Measurements from ENCODE around the gene GNLY. TPM values are rescaled to one million over a fixed set of nuclear protein-coding genes. Genes with fewer than 3 reads are reported as not detected.

Gene GNLY
- polyA plus RNA-seq, 1 of the 3 experiments (the other 2 are of a cell fraction): not detected

DNA sequence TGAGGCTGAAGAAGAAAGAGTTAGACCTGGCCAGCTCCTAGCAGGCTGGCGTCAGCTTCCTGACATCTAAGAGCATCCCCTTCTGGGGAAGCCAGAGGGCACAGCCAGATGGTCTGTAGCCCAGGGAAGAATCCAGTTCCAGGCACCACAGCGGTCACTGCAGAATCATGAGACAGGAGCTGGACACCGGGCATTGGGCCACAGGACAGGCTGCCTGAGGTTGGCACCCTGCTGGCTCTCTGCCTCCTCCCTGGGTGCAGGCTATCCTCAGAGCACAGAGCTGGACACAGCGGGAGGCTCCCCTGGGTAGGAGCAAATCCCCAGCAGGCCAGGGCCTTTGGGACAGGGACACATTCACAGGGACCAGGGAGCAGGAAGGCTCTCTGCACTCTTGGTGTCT lies 39.9 kb downstream of the GNLY start:
- H3K27ac ChIP-seq (ENCODE audit: low read depth in 2 of 2, low read length in 1 of 2): peak overlapping the region in 1 of 2 experiments; percentile 69; a peak in 1 of 4 replicates
- peaks cover 17% of the 10 kb centered on the region for H3F3A ChIP-seq (replicated peaks; ENCODE audit: insufficient read depth)
- H3K4me2 ChIP-seq: no peak overlapping the region
- peaks cover 16 to 18% of the 10 kb centered on the region in 2 experiments; a peak in 3 of 4 replicates for H3K4me1 ChIP-seq (ENCODE audit: control insufficient read depth in 1 of 2, insufficient read depth in 2 of 2, low read depth in 1 of 2, low read length in 1 of 2)
- H3K9ac ChIP-seq: no peak overlapping the region
- H3K9me2 ChIP-seq: no peaks in the 10 kb centered on the region
- H3K9me3 ChIP-seq: no peaks in the 10 kb centered on the region
- ChIA-PET CTCF (interaction anchor here (1.4 to 34.7 kb wide), 6 partner anchors 17 to 97 kb away, joined by 4 to 626 read pairs (median 11); no protein-coding TSS in a partner anchor), POLR2A (interaction anchor here (1.0 kb wide), 1 partner anchor 8 kb away, joined by 6 read pairs; no protein-coding TSS in a partner anchor)
- H3K79me2 ChIP-seq (ENCODE audit: insufficient read depth): no peaks in the 10 kb centered on the region
- H4K20me1 ChIP-seq (ENCODE audit: insufficient read depth): no peaks in the 10 kb centered on the region
- TF ChIP-seq, protein P1, sequence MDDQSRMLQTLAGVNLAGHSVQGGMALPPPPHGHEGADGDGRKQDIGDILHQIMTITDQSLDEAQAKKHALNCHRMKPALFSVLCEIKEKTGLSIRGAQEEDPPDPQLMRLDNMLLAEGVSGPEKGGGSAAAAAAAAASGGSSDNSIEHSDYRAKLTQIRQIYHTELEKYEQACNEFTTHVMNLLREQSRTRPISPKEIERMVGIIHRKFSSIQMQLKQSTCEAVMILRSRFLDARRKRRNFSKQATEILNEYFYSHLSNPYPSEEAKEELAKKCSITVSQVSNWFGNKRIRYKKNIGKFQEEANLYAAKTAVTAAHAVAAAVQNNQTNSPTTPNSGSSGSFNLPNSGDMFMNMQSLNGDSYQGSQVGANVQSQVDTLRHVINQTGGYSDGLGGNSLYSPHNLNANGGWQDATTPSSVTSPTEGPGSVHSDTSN (IDR thresholded peaks at IDR 0.05): no peak
- no peak for TF ChIP-seq ELF1 (IDR thresholded peaks at IDR 0.05)
- no peak for TF ChIP-seq RAD21 (IDR thresholded peaks at IDR 0.05; ENCODE audit: low read length)
- TF ChIP-seq GATA2 (CRISPR knock-in tag; IDR thresholded peaks at IDR 0.05): no peak
- TF ChIP-seq POLR2AphosphoS5 (IDR thresholded peaks at IDR 0.05; ENCODE audit: low read depth, low read length): no peak
- no peak for TF ChIP-seq FOXJ3 (CRISPR knock-in tag; IDR thresholded peaks at IDR 0.05)
- TF ChIP-seq SIN3A (IDR thresholded peaks at IDR 0.05; ENCODE audit: borderline replicate concordance, low read depth, low read length): no peak
- no peak for TF ChIP-seq SMC3 (IDR thresholded peaks at IDR 0.05; ENCODE audit: low read depth, low read length)
- no peak for TF ChIP-seq GABPA (IDR thresholded peaks at IDR 0.05; ENCODE audit: low read depth)
- TF ChIP-seq NRF1 (IDR thresholded peaks at IDR 0.05; ENCODE audit: low read depth, low read length): no peak
- no peak for TF ChIP-seq RCOR1 (IDR thresholded peaks at IDR 0.05; ENCODE audit: low read length)
- TF ChIP-seq, protein P2, sequence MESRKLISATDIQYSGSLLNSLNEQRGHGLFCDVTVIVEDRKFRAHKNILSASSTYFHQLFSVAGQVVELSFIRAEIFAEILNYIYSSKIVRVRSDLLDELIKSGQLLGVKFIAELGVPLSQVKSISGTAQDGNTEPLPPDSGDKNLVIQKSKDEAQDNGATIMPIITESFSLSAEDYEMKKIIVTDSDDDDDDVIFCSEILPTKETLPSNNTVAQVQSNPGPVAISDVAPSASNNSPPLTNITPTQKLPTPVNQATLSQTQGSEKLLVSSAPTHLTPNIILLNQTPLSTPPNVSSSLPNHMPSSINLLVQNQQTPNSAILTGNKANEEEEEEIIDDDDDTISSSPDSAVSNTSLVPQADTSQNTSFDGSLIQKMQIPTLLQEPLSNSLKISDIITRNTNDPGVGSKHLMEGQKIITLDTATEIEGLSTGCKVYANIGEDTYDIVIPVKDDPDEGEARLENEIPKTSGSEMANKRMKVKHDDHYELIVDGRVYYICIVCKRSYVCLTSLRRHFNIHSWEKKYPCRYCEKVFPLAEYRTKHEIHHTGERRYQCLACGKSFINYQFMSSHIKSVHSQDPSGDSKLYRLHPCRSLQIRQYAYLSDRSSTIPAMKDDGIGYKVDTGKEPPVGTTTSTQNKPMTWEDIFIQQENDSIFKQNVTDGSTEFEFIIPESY (IDR thresholded peaks at IDR 0.05; ENCODE audit: borderline replicate concordance, low read depth): no peak
- TF ChIP-seq JUND (IDR thresholded peaks at IDR 0.05): no peak
- no peak overlapping the region for H3K4me3 ChIP-seq (ENCODE audit: low read depth in 2 of 2, low read length in 1 of 2)
- no peak for DNase-seq
- H2AFZ ChIP-seq (ENCODE audit: low read depth): no peak overlapping the region
- WGBS (ENCODE audit: low lambda C conversion rate): 100% methylated on average over 1 of the region's 4 CpGs
- no peaks in the 10 kb centered on the region for H3K27me3 ChIP-seq (ENCODE audit: insufficient read depth)
- H3K36me3 ChIP-seq (replicated peaks in 1 of 2; ENCODE audit: control insufficient read depth in 1 of 2, insufficient read depth in 2 of 2, low read length in 1 of 2): no peaks in the 10 kb centered on the region

DNA sequence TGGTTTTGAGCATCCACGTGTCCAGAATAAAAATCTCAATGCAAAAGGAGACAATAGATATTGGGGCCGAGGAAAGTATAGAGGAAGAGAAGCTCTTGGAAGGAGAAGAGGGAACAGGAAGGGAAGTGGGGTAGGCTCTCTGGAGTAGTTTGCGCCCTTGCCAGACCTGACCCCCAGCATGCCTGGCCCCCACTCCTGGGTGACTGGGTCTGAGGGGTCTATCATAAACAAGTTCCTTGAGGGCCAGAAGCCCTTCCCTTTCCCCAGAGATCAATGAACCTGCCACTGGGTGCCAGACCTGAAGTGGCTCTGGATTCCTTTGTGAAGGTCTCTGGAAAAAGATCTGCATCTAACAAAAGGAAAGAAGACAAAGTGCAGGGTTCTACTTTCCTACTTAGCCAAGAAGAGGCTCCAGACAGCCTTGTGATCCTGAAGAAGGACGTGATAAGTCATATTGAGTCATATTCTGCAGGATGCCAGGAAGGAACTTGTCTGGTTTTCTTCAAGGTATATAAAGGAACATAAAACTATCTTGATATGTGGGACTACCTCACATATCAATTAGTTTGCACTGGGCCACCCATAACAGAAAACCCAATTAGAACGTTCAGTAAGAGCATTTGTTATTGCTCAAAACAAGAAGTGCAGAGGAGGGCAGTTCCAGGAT lies 40.9 kb downstream of the GNLY start:
- no peak for DNase-seq
- peak overlapping the region; percentile 44 to 69; a peak in 3 of 4 replicates for H3K27ac ChIP-seq (ENCODE audit: low read depth in 2 of 2, low read length in 1 of 2)
- H3K36me3 ChIP-seq (replicated peaks in 1 of 2; ENCODE audit: control insufficient read depth in 1 of 2, insufficient read depth in 2 of 2, low read length in 1 of 2): no peaks in the 10 kb centered on the region
- H2AFZ ChIP-seq (ENCODE audit: low read depth): no peak overlapping the region
- peaks cover 15 to 16% of the 10 kb centered on the region in 2 experiments; a peak in 3 of 4 replicates for H3K4me1 ChIP-seq (ENCODE audit: control insufficient read depth in 1 of 2, insufficient read depth in 2 of 2, low read depth in 1 of 2, low read length in 1 of 2)
- POLR2A ChIA-PET: no interaction called here
- H3K9me2 ChIP-seq: no peaks in the 10 kb centered on the region
- 65% methylated on average over 5 of the region's 5 CpGs for WGBS (ENCODE audit: low lambda C conversion rate)
- no peaks in the 10 kb centered on the region for H3K79me2 ChIP-seq (ENCODE audit: insufficient read depth)
- no peaks in the 10 kb centered on the region for H4K20me1 ChIP-seq (ENCODE audit: insufficient read depth)
- no peak overlapping the region; a peak in 1 of 4 replicates for H3K4me3 ChIP-seq (ENCODE audit: low read depth in 2 of 2, low read length in 1 of 2)
- no peaks in the 10 kb centered on the region for H3K27me3 ChIP-seq (ENCODE audit: insufficient read depth)
- H3F3A ChIP-seq (replicated peaks; ENCODE audit: insufficient read depth): peaks cover 18% of the 10 kb centered on the region
- no peaks in the 10 kb centered on the region for H3K9me3 ChIP-seq
- peak overlapping the region; percentile 27; the same call in 1 of the 2 replicates for H3K4me2 ChIP-seq
- CTCF ChIA-PET: interaction anchor here (0.5 to 34.7 kb wide), 7 partner anchors 16 to 105 kb away, joined by 3 to 626 read pairs (median 7); no protein-coding TSS in a partner anchor
- H3K9ac ChIP-seq: no peak overlapping the region
- TF ChIP-seq SMC3 (IDR thresholded peaks at IDR 0.05; ENCODE audit: low read depth, low read length): no peak
- TF ChIP-seq GABPA (IDR thresholded peaks at IDR 0.05; ENCODE audit: low read depth): no peak
- peak; percentile 77 for TF ChIP-seq NFIC (IDR thresholded peaks at IDR 0.05; ENCODE audit: borderline replicate concordance)
- peak; percentile 66; the same call in 1 of the 2 replicates for TF ChIP-seq FOSL2 (IDR thresholded peaks at IDR 0.05; ENCODE audit: borderline replicate concordance, low read depth)
- no peak for TF ChIP-seq NRF1 (IDR thresholded peaks at IDR 0.05; ENCODE audit: low read depth, low read length)
- TF ChIP-seq EP300 (IDR thresholded peaks at IDR 0.05; ENCODE audit: borderline replicate concordance in 1 of 2, low read depth in 1 of 2, low read length in 1 of 2): peak in 1 of 2 experiments; percentile 89; a peak in 2 of 4 replicates
- TF ChIP-seq TAF1 (IDR thresholded peaks at IDR 0.05; ENCODE audit: borderline replicate concordance, low read depth, low read length): no peak
- TF ChIP-seq, protein P3, sequence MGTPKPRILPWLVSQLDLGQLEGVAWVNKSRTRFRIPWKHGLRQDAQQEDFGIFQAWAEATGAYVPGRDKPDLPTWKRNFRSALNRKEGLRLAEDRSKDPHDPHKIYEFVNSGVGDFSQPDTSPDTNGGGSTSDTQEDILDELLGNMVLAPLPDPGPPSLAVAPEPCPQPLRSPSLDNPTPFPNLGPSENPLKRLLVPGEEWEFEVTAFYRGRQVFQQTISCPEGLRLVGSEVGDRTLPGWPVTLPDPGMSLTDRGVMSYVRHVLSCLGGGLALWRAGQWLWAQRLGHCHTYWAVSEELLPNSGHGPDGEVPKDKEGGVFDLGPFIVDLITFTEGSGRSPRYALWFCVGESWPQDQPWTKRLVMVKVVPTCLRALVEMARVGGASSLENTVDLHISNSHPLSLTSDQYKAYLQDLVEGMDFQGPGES (IDR thresholded peaks at IDR 0.05; ENCODE audit: low read depth, low read length): no peak
- TF ChIP-seq, protein P4, sequence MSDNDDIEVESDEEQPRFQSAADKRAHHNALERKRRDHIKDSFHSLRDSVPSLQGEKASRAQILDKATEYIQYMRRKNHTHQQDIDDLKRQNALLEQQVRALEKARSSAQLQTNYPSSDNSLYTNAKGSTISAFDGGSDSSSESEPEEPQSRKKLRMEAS (IDR thresholded peaks at IDR 0.05; ENCODE audit: low read depth): 0 out of 2 replicates have a peak, but pooled peaks have one; percentile 14
- no peak for TF ChIP-seq RAD21 (IDR thresholded peaks at IDR 0.05; ENCODE audit: low read length)
- no peak for TF ChIP-seq FOXJ3 (CRISPR knock-in tag; IDR thresholded peaks at IDR 0.05)
- peak; percentile 45; the same call in 1 of the 2 replicates for TF ChIP-seq POLR2AphosphoS5 (IDR thresholded peaks at IDR 0.05; ENCODE audit: low read depth, low read length)
- no peak for TF ChIP-seq YY1 (IDR thresholded peaks at IDR 0.05; ENCODE audit: low read depth)
- TF ChIP-seq, protein P1 (IDR thresholded peaks at IDR 0.05): peak; percentile 79
- peak; percentile 96 for TF ChIP-seq TCF12 (IDR thresholded peaks at IDR 0.05)
- peak; percentile 61; the same call in 1 of the 2 replicates for TF ChIP-seq JUND (IDR thresholded peaks at IDR 0.05)
